Measurements from ENCODE around the gene KAT6B. TPM values are rescaled to one million over a fixed set of nuclear protein-coding genes. Genes with fewer than 3 reads are reported as not detected.

KAT6B gene
- total RNA-seq, 1 donor from 2014 or later = 155 TPM

GRCh38 chr10:74831518-74832120 is 5.2 kb downstream of the KAT6B start:
- H3K27ac Mint-ChIP-seq = peak overlapping the region; percentile 67
- no peak for TF ChIP-seq CTCF (IDR thresholded peaks at IDR 0.05; ENCODE audit: unreplicated experiment)
- H3K27me3 Mint-ChIP-seq (ENCODE audit: low read depth) = no peaks in the 10 kb centered on the region
- no peak overlapping the region for H3K4me3 Mint-ChIP-seq
- H3K9me3 Mint-ChIP-seq = peaks cover 5% of the 10 kb centered on the region
- no peak for DNase-seq (ENCODE audit: low spot score in 2 of 2, unreplicated experiment in 2 of 2)
- peaks cover 29% of the 10 kb centered on the region for H3K36me3 Mint-ChIP-seq
- peaks cover 49% of the 10 kb centered on the region for H3K4me1 Mint-ChIP-seq

- peaks cover 5% of the 10 kb centered on the region for H3K9me3 Mint-ChIP-seq
- H3K4me3 Mint-ChIP-seq = no peak overlapping the region
- no peaks in the 10 kb centered on the region for H3K27me3 Mint-ChIP-seq (ENCODE audit: low read depth)
- H3K36me3 Mint-ChIP-seq = peaks cover 30% of the 10 kb centered on the region
- no peak overlapping the region for H3K27ac Mint-ChIP-seq
- no peak for DNase-seq (ENCODE audit: low spot score in 2 of 2, unreplicated experiment in 2 of 2)
- H3K4me1 Mint-ChIP-seq = peaks cover 44% of the 10 kb centered on the region
- no peak for TF ChIP-seq CTCF (IDR thresholded peaks at IDR 0.05; ENCODE audit: unreplicated experiment)
Measured at GRCh38 chr10:74835963-74836362, 9.6 kb downstream of the KAT6B start.

- Mint-ChIP-seq H3K4me1 (peaks cover 39% of the 10 kb centered on the region), H3K9me3 (peaks cover 5% of the 10 kb centered on the region), H3K4me3 (no peak overlapping the region), H3K27me3 (ENCODE audit: low read depth) (no peaks in the 10 kb centered on the region), H3K36me3 (peaks cover 30% of the 10 kb centered on the region), H3K27ac (peak overlapping the region; percentile 6)
- DNase-seq (ENCODE audit: low spot score in 2 of 2, unreplicated experiment in 2 of 2) = no peak
- TF ChIP-seq CTCF (IDR thresholded peaks at IDR 0.05; ENCODE audit: unreplicated experiment) = no peak
Measured at GRCh38 chr10:74836877-74837276, 10.5 kb downstream of the KAT6B start.

- Mint-ChIP-seq H3K27ac (peak overlapping the region; percentile 83), H3K4me3 (no peak overlapping the region), H3K4me1 (peaks cover 38% of the 10 kb centered on the region), H3K9me3 (peaks cover 5% of the 10 kb centered on the region), H3K36me3 (peaks cover 34% of the 10 kb centered on the region), H3K27me3 (ENCODE audit: low read depth) (no peaks in the 10 kb centered on the region)
- no peak for DNase-seq (ENCODE audit: low spot score in 2 of 2, unreplicated experiment in 2 of 2)
- TF ChIP-seq CTCF (IDR thresholded peaks at IDR 0.05; ENCODE audit: unreplicated experiment) = no peak
Measured at GRCh38 chr10:74837743-74838142, 11.3 kb downstream of the KAT6B start.

GRCh38 chr10:74839708-74840107 is 13.3 kb downstream of the KAT6B start:
- peaks cover 5% of the 10 kb centered on the region for H3K9me3 Mint-ChIP-seq
- H3K27ac Mint-ChIP-seq = no peak overlapping the region
- H3K27me3 Mint-ChIP-seq (ENCODE audit: low read depth) = no peaks in the 10 kb centered on the region
- no peak for DNase-seq (ENCODE audit: low spot score in 2 of 2, unreplicated experiment in 2 of 2)
- no peak for TF ChIP-seq CTCF (IDR thresholded peaks at IDR 0.05; ENCODE audit: unreplicated experiment)
- H3K4me1 Mint-ChIP-seq = peaks cover 29% of the 10 kb centered on the region
- peaks cover 44% of the 10 kb centered on the region for H3K36me3 Mint-ChIP-seq
- H3K4me3 Mint-ChIP-seq = no peak overlapping the region
